Activated CD8-positive, alpha-beta T cell treated with anti-CD3 and anti-CD28 coated beads for 36 hours (primary cell): ENCODE results near the gene RAB20. TPM values are rescaled to one million over a fixed set of nuclear protein-coding genes. Genes with fewer than 3 reads are reported as not detected.
"Not testable (repeated sequence)": the region's sequence is repeated elsewhere in the genome, so short reads cannot be mapped to it uniquely, and the experiment has no call there.

ENCODE experiments used
- ATAC-seq: fragments of 200-7000 bp; cut with Tn5 transposase; one replicate; pipeline ENCODE4 v1.10.0; 2021; ENCODE audit warnings: mild to moderate bottlenecking, moderate library complexity
- CTCF ChIA-PET: fragments of 350-600 bp; sonication (Branson Sonifier 250); formaldehyde crosslinking; loops from one replicate; lab custom pipeline; 2021; ENCODE audit warnings: antibody characterized with exemption; lab: Charles Lee
- POLR2A ChIA-PET: fragments of 350-600 bp; sonication (Branson Sonifier 250); formaldehyde crosslinking; loops from one replicate; lab custom pipeline; 2021; ENCODE audit warnings: antibody characterized with exemption; lab: Charles Lee
- DNase-seq: peaks from one replicate; pipeline ENCODE4 v3.0.0-alpha.2; 2020
- H3K27ac Mint-ChIP-seq: one replicate; pipeline ENCODE4 v1.8.0; 2021; ENCODE audit warnings: mild to moderate bottlenecking, mixed read lengths
- H3K27me3 Mint-ChIP-seq: one replicate; pipeline ENCODE4 v1.8.0; 2021; ENCODE audit warnings: mixed read lengths
- H3K36me3 Mint-ChIP-seq: one replicate; pipeline ENCODE4 v1.8.0; 2021; ENCODE audit warnings: low read depth, mixed read lengths
- H3K4me1 Mint-ChIP-seq: one replicate; pipeline ENCODE4 v1.8.0; 2021; ENCODE audit warnings: low read depth, mixed read lengths
- H3K4me3 Mint-ChIP-seq: one replicate; pipeline ENCODE4 v1.8.0; 2021; ENCODE audit warnings: mild to moderate bottlenecking, moderate library complexity, mixed read lengths
- H3K9me3 Mint-ChIP-seq: one replicate; pipeline ENCODE4 v1.8.0; 2021; ENCODE audit warnings: mixed read lengths
- CTCF ChIP-seq: fragments of 200-600 bp; IDR thresholded peaks from one replicate; pipeline ENCODE4 v1.8.0; 2022; ENCODE audit warnings: antibody characterized with exemption, mild to moderate bottlenecking
- intact Hi-C: fragments of 100-400 bp; cut with micrococcal nuclease; formaldehyde crosslinking; loops from one replicate; pipeline ENCODE4 v1.10.0; 2022
- total RNA-seq, 2 experiments: library from RNA; stranded (reverse); gene quantifications; one replicate each; pipeline ENCODE4 v1.2.3, GENCODE V29; 2021

Gene RAB20
- total RNA-seq, 2 experiments from 2014 or later: 10.3 to 11.1 TPM

- no peak for TF ChIP-seq CTCF
- no peak overlapping the region for H3K27ac Mint-ChIP-seq
- DNase-seq (no peak), ATAC-seq (no peak)
- no peaks in the 10 kb centered on the region for H3K36me3 Mint-ChIP-seq
- ChIA-PET CTCF (no interaction called here), POLR2A (interaction anchor here (0.6 kb wide), 1 partner anchor 27 kb away, joined by 3 read pairs; no protein-coding TSS in a partner anchor)
- no peaks in the 10 kb centered on the region for H3K4me1 Mint-ChIP-seq
- no peaks in the 10 kb centered on the region for H3K27me3 Mint-ChIP-seq
- H3K9me3 Mint-ChIP-seq: no peaks in the 10 kb centered on the region
- no peak overlapping the region for H3K4me3 Mint-ChIP-seq
- intact Hi-C loops: no loop called here
Measured at GRCh38 chr13:110490009-110490770, 71.3 kb downstream of the RAB20 start.

GRCh38 chr13:110486880-110487279 lies 74.6 kb downstream of the RAB20 start:
- intact Hi-C loops, H3K27me3 Mint-ChIP-seq, CTCF ChIA-PET, H3K36me3 Mint-ChIP-seq, DNase-seq, POLR2A ChIA-PET, H3K27ac Mint-ChIP-seq, H3K9me3 Mint-ChIP-seq, H3K4me3 Mint-ChIP-seq, H3K4me1 Mint-ChIP-seq, ATAC-seq: not testable (repeated sequence)

GRCh38 chr13:110486061-110486715 lies 75.3 kb downstream of the RAB20 start:
- Mint-ChIP-seq H3K27me3 (no peaks in the 10 kb centered on the region), H3K4me1 (no peaks in the 10 kb centered on the region), H3K9me3 (no peaks in the 10 kb centered on the region), H3K27ac (no peak overlapping the region), H3K36me3 (no peaks in the 10 kb centered on the region), H3K4me3 (no peak overlapping the region)
- ATAC-seq: no peak
- ChIA-PET CTCF (no interaction called here), POLR2A (no interaction called here)
- no peak for TF ChIP-seq CTCF
- intact Hi-C loops: no loop called here
- no peak for DNase-seq

- POLR2A ChIA-PET: no interaction called here
- DNase-seq: no peak
- no peak for ATAC-seq
- intact Hi-C loops: no loop called here
- H3K27me3 Mint-ChIP-seq: no peaks in the 10 kb centered on the region
- CTCF ChIA-PET: no interaction called here
- no peaks in the 10 kb centered on the region for H3K36me3 Mint-ChIP-seq
- no peak overlapping the region for H3K4me3 Mint-ChIP-seq
- no peaks in the 10 kb centered on the region for H3K9me3 Mint-ChIP-seq
- H3K27ac Mint-ChIP-seq: no peak overlapping the region
- H3K4me1 Mint-ChIP-seq: no peaks in the 10 kb centered on the region
- TF ChIP-seq CTCF: no peak
Measured at GRCh38 chr13:110485604-110486003, 75.9 kb downstream of the RAB20 start.

GRCh38 chr13:110484290-110485048 lies 77.1 kb downstream of the RAB20 start:
- Mint-ChIP-seq H3K4me1 (no peaks in the 10 kb centered on the region), H3K27me3 (no peaks in the 10 kb centered on the region), H3K9me3 (no peaks in the 10 kb centered on the region), H3K4me3 (no peak overlapping the region), H3K36me3 (no peaks in the 10 kb centered on the region), H3K27ac (no peak overlapping the region)
- ATAC-seq: no peak
- no peak for DNase-seq
- ChIA-PET POLR2A (no interaction called here), CTCF (no interaction called here)
- TF ChIP-seq CTCF: no peak
- intact Hi-C loops: no loop called here
